NCI-H226 (cell line): ENCODE results near the gene PMPCA.

Source experiments
- DNase-seq: peaks from one replicate; pipeline ENCODE4 v3.0.0-alpha.2; 2015

The PMPCA gene

DNA sequence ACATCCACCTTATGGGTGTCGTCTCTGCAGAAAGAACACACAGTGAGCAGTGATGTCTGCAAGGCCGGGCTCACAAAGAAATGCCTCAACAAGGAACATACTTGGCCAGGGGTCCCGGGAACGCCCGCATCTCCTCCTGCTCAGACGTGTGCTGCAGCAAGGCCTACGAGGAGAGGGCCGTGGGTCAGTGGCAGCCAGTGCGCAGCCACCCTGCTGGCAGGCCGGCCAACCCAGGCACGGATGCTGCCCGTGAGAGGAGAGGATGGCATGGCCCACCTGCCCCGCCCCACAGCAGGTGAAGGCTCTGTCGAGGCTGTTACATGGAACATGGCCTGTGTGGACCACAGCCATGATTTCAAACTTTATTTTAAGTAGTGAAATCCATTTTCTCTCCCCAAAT is 53.1 kb downstream of the PMPCA start:
- DNase-seq = no peak

DNA sequence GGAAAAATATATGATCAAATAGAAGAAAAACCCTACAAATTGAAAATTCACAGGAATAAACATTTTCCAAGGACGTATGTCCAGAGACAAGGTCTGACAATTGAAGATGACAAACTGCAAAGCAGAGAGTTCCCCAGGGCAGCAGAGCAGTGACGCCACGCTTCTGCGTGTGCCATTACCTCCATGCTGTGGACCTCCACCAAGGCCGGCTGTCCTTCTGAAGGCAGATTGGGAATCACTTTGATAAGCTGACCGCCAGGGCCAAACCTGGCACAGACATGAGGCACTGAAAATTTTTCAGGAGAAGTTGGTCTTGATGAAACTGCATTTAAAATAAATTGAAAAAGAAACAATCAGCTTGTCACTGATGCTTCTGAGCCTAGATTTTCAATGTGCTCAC is 53.8 kb downstream of the PMPCA start:
- DNase-seq = no peak

DNA sequence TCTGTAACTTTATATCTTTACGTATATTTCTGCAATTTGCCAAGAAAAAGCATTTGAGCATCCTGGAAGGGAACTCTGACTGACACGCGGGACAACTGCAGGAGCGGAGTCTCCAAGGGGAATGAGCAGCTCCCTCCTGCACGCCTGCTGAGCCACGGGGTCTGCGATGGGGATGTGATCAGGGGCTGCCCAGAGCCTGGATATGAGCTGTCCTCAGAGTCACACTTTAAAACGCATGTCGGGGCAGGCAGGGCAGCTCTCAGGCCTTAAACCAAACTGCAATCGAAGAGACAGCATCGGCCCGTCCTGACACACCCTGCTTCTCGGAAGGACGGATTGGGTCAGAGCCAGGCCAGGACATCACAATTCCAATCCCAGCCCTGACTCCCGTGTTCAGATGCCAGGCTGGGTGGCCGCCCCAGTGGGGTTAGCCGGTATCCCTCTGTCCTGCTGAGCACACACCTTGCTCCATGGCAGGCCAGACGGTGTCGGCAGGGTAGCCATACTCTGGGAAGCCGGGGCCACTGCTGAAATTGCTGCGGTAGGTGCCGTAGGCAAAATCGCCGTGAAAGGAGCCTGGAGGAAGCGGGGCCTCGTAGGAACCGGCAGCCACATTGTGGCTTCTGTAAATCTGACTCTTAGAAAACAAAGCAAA is 55.2 kb downstream of the PMPCA start:
- DNase-seq = no peak

DNA sequence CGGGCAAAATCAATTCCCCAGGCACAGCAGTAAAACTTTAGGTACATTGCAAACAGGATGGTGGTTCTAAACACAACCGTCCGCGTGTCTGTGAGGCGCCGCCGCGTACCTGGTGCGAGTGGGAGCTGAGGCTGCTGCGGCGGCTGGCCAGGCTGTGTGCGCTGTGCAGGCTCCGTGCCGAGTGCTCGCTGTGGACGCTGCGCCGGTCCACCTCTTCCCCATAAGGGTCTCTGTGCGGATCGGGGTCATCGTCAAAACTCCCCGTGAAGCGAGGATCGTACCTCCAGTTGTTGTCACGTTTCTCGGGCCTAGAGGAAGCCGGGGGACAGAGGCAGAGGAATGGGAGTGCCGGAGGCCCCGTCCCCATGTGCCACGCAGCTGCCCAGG is 55.7 kb downstream of the PMPCA start:
- DNase-seq = no peak

DNA sequence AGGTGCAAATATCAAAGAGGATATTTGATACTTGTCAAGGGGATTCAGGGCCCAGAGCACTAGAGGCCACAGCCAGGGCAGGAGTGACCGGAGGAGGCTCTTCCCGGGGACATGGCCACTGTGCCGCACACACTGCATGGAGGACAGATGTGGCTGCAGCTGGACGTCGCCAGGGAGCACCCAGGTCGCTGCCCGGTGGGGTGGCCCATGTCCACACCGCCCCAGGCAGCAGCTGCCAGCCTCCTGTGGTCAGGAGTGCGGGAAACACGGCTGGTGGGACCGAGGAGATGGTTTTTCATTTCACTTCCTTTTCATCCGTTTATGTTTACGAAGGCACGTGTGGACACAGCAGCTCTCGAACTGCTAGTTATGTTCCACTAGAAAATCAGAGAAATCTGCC is 57.3 kb downstream of the PMPCA start:
- DNase-seq = no peak

DNA sequence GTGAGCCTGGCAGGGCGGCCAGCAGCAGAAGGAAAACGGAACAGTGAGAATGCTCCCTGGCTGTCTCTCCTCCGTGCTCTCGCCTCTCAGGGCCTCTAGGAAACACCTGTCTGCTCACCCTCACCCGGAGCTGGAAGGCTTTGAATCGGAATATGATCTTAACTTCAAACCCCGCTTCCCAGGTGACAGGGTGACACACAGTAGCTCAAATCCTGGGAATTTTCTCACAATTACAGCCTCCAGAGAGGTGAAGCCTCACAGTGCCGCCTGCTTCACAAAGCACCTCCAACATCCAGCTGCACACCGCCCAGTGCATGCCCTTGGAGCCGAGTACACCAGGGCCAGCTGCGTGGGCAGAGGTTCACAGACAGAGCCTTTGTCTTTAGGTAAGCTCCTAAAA is 59.9 kb downstream of the PMPCA start:
- no peak for DNase-seq

DNA sequence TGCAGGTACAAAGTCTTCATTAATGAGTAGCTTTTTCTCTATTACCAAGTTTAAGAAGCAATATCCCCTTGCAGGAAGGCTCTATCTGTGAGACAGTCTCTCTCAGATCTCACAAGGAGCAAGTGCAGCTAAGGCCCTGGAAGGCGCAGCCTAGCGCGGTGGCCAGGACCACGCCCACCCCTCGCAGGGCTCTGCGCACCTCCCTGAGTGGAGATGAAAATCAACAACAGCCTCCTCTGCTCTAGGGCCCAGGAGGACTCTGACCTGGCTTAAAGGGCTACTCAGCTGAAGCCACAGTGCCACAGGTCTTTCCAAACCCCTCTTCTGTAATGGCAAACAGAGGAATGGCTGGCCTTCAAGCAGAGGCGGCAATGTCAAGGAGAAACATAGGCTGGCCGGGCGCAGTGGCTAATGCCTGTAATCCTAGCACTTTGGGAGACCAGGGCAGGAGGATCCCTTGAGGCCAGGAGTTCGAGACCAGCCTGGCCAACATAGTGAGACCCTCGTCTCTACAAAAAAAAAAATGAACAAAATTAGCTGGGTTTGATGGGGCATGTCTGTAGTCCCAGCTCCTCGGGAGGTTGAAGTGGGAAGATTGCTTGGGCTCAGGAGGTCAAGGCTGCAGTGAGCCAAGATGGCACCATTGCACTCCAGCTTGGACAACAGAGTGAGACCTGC is 60.5 kb downstream of the PMPCA start:
- no peak for DNase-seq

DNA sequence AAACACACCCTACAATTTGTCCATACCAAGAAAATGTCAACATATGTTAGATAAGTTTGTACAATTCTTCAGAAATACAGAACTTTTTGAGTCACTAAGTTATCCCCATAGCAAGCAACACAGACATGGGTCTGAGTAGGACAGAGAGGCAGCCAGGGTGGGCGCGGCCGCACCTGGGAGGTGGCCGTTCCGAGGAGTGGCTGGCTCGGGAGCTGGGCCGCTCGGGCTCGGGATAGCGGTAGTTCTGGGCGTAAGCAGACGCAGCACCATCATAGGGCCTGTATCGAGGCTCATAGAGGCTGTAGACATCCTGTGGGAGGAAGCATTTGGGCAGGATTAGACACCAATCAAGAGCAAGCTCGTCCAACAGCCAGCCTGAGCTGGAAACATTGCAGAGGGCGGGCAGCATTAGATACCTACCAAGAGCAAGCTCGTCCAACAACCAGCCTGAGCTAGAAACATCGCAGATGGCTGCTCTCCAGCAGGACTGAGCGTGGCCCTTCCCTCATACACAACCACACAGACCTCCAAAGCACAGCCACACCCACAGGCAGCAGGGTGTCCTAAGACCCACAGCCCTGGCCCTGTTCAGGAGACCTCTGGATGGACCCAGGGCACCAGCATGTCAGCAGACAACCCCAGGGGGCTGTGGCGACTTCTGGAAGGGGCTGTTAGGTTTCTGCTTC is 61.5 kb downstream of the PMPCA start:
- DNase-seq = no peak

DNA sequence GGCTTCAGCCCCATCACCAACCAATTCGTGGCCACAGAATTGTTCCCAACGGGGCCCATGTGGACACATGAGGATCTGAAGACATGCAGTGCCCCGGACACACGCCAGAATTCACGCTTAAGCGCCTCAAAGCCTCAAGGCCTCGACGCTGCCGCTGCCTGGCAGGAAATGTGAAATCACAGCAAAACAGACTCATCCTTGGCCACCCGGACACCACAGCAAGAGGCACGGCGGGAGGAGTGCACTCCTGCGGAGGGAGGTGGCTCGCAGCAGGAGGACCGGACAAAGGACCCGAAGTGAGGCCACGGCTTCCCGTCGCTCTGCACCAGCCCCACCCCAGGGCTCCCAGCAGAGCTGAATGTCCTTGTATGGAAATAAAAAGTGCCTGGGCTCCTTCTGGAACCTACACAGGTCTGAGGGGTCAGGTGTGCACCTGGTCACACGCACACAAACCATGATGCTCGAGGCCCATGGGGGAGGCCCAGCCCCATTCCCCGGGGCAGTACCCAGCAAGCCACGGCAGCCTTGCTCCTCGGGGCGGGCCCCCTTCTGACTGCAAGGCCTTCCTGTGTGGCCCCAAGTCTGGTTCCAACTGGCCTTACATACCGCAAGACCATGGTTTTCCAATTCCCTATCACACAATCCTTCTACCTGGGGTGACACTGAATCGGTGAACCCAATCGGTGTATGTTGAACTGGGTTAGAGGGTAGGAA is 62.3 kb downstream of the PMPCA start:
- no peak for DNase-seq

DNA sequence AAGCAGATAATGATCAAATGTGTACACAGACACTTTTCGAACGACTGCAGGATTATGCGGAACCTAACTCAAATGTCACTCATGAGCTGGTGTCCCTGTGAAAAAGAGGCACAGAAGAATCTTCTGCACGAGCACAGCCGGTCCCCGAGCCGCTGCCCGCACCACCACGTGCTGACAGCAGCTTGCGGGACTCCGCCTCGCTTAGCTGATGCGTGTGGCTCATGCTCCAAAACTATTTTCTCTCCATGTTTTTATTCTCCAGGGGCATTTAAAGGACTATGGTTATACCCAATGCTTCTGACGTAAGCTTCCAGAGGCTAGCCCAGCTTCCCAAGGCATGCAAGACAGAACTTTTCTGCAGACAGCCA is 62.9 kb downstream of the PMPCA start:
- no peak for DNase-seq
